IMR-90 (cell line): ENCODE results near the gene PLXNA4. TPM values are rescaled to one million over a fixed set of nuclear protein-coding genes. Genes with fewer than 3 reads are reported as not detected.

Experiments used
- ATAC-seq: fragments of 200-7000 bp; cut with Tn5 transposase; 2 replicates; pipeline ENCODE4 v1.9.1; 2020; ENCODE audit warnings: low read depth, mild to moderate bottlenecking, moderate library complexity
- BruUV-seq: library from RNA; stranded (reverse); fragments of 400-500 nt; replicated peaks from 2 replicates; lab custom pipeline; 2021; lab: Mats Ljungman, UMichigan
- CTCF ChIA-PET: fragments of 300-600 bp; formaldehyde crosslinking; extraction: SDS; loops from one replicate; lab custom pipeline; 2021; ENCODE audit warnings: antibody characterized with exemption; lab: Yijun Ruan, JAX
- POLR2A ChIA-PET: fragments of 300-600 bp; sonication (Branson Sonifier 250); formaldehyde crosslinking; loops from one replicate; lab custom pipeline; 2022; ENCODE audit warnings: antibody characterized with exemption; ENCODE audit not compliant: unreplicated experiment; lab: Charles Lee
- DNase-seq: peaks from one replicate; pipeline ENCODE4 v3.0.0; 2013
- H2AFZ ChIP-seq: replicated peaks from 2 replicates; pipeline ENCODE3; 2013; ENCODE audit warnings: low read length, mild to moderate bottlenecking; ENCODE audit not compliant: poor library complexity
- H2AK5ac ChIP-seq: 2 replicates; pipeline ENCODE4 v1.6.1; 2013; ENCODE audit warnings: low read depth, low read length, inconsistent platforms
- H2AK9ac ChIP-seq: replicated peaks from 2 replicates; pipeline ENCODE3; 2013; ENCODE audit warnings: mild to moderate bottlenecking, low read depth, low read length, moderate library complexity; ENCODE audit not compliant: poor library complexity
- H2BK120ac ChIP-seq: 2 replicates; pipeline ENCODE4 v1.6.1; 2013; ENCODE audit warnings: low read depth, low read length, inconsistent platforms
- H2BK15ac ChIP-seq: 3 replicates; pipeline ENCODE4 v1.6.1; 2013; ENCODE audit warnings: low read depth, low read length, inconsistent platforms
- H2BK20ac ChIP-seq: 2 replicates; pipeline ENCODE4 v1.6.1; 2013; ENCODE audit warnings: low read depth, mild to moderate bottlenecking, inconsistent platforms, low read length, moderate library complexity
- H2BK5ac ChIP-seq: 2 replicates; pipeline ENCODE4 v1.6.1; 2013; ENCODE audit warnings: mild to moderate bottlenecking, low read depth, low read length, inconsistent platforms; ENCODE audit not compliant: poor library complexity, severe bottlenecking
- H3K14ac ChIP-seq: replicated peaks from 2 replicates; pipeline ENCODE4 v1.6.1; 2013; ENCODE audit warnings: low read depth, low read length, inconsistent platforms
- H3K18ac ChIP-seq: 2 replicates; pipeline ENCODE4 v1.6.1; 2013; ENCODE audit warnings: low read depth, low read length, control low read depth
- H3K23ac ChIP-seq: 2 replicates; pipeline ENCODE4 v1.6.1; 2013; ENCODE audit warnings: low read depth, low read length, inconsistent platforms
- H3K27ac ChIP-seq: 2 replicates; pipeline ENCODE4 v1.5.1; 2013; ENCODE audit warnings: mild to moderate bottlenecking, control low read depth, low read length; ENCODE audit not compliant: insufficient read depth
- H3K27me3 ChIP-seq: 2 replicates; pipeline ENCODE4 v1.6.1; 2013; ENCODE audit warnings: low read length; ENCODE audit not compliant: control insufficient read depth, insufficient read depth
- H3K36me3 ChIP-seq: 2 replicates; pipeline ENCODE4 v1.6.1; 2013; ENCODE audit warnings: low read length, mixed read lengths; ENCODE audit not compliant: control insufficient read depth, insufficient read depth
- H3K4ac ChIP-seq: 2 replicates; pipeline ENCODE4 v1.6.1; 2013; ENCODE audit warnings: low read depth, low read length, inconsistent platforms
- H3K4me1 ChIP-seq: 2 replicates; pipeline ENCODE4 v1.6.1; 2013; ENCODE audit warnings: low read length, mixed read lengths; ENCODE audit not compliant: control insufficient read depth, insufficient read depth
- H3K4me2 ChIP-seq: 2 replicates; pipeline ENCODE4 v1.6.1; 2013; ENCODE audit warnings: low read depth, mild to moderate bottlenecking, control low read depth, low read length, moderate library complexity
- H3K4me3 ChIP-seq: 2 replicates; pipeline ENCODE4 v1.5.1; 2013; ENCODE audit warnings: low read depth, mild to moderate bottlenecking, control low read depth, low read length, moderate library complexity; ENCODE audit not compliant: insufficient read depth
- H3K56ac ChIP-seq: 2 replicates; pipeline ENCODE4 v1.6.1; 2013; ENCODE audit warnings: low read length, inconsistent platforms; ENCODE audit not compliant: insufficient read depth; ENCODE audit errors: extremely low read depth
- H3K79me1 ChIP-seq, 2 experiments: 2 replicates each; pipeline ENCODE4 v1.6.1; 2013; ENCODE audit warnings: low read length in 2 of 2, inconsistent platforms in 1 of 2, low read depth in 1 of 2
- H3K9ac ChIP-seq: 2 replicates; pipeline ENCODE4 v1.6.1; 2013; ENCODE audit warnings: low read depth, low read length, control low read depth
- H3K9me1 ChIP-seq: 2 replicates; pipeline ENCODE4 v1.6.1; 2013; ENCODE audit warnings: low read length, inconsistent platforms; ENCODE audit not compliant: insufficient read depth
- H3K9me3 ChIP-seq: 2 replicates; pipeline ENCODE4 v1.6.1; 2013; ENCODE audit warnings: low read length; ENCODE audit not compliant: control insufficient read depth, insufficient read depth
- H4K20me1 ChIP-seq: 2 replicates; pipeline ENCODE4 v1.6.1; 2013; ENCODE audit warnings: low read length, inconsistent platforms; ENCODE audit not compliant: insufficient read depth
- H4K5ac ChIP-seq: 2 replicates; pipeline ENCODE4 v1.6.1; 2013; ENCODE audit warnings: mild to moderate bottlenecking, low read depth, low read length, control low read depth
- H4K8ac ChIP-seq, 2 experiments: 2 replicates each; pipeline ENCODE4 v1.6.1; 2013; ENCODE audit warnings: low read depth in 2 of 2, low read length in 2 of 2, control low read depth in 1 of 2, inconsistent platforms in 1 of 2
- H4K91ac ChIP-seq: 2 replicates; pipeline ENCODE4 v1.6.1; 2013; ENCODE audit warnings: low read depth, low read length, inconsistent platforms; ENCODE audit not compliant: insufficient read depth
- MAZ ChIP-seq: IDR thresholded peaks from 2 replicates; pipeline ENCODE4 v1.6.1; 2012; ENCODE audit warnings: low read depth, mild to moderate bottlenecking, low read length, improper control_type of control experiment, moderate library complexity, borderline replicate concordance
- POLR2A ChIP-seq: IDR thresholded peaks from 2 replicates; pipeline ENCODE4 v1.6.1; 2012; ENCODE audit warnings: mild to moderate bottlenecking, low read depth, low read length
- RCOR1 ChIP-seq: IDR thresholded peaks from 2 replicates; pipeline ENCODE4 v1.6.1; 2012; ENCODE audit warnings: mild to moderate bottlenecking, low read length, improper control_type of control experiment; ENCODE audit not compliant: insufficient replicate concordance
- RFX5 ChIP-seq: IDR thresholded peaks from 2 replicates; pipeline ENCODE4 v1.8.0; 2012; ENCODE audit warnings: low read depth, mild to moderate bottlenecking, low read length, moderate library complexity
- USF2 ChIP-seq: fragments of 150-350 bp; IDR thresholded peaks from 2 replicates; pipeline ENCODE4 v1.6.1; 2017; ENCODE audit warnings: mild to moderate bottlenecking, antibody characterized with exemption, low read length, low read depth
- WGBS, 2 experiments: methylation state at CpG; one replicate each; pipeline versions ENCODE4 v1.1.5 to v1.1.7; 2013; ENCODE audit warnings: missing lambda C conversion rate in 2 of 2; ENCODE audit not compliant: insufficient read length in 1 of 2; ENCODE audit errors: extremely low coverage in 2 of 2; 5-methylcytosine and 5-hydroxymethylcytosine counted together
- dilution Hi-C: fragments of 300-500 bp; cut with HindIII; formaldehyde crosslinking; loops from one replicate; pipeline ENCODE4 v1.14.3; 2018; ENCODE audit warnings: low sequenced_read_pairs; ENCODE audit not compliant: unreplicated experiment
- in situ Hi-C: fragments of 300-500 bp; cut with MboI; formaldehyde crosslinking; loops from 3 replicates; pipeline ENCODE4 v1.14.3; 2019; ENCODE audit warnings: low sequenced_read_pairs, inconsistent platforms, mixed read lengths
- intact Hi-C: fragments of 100-400 bp; cut with micrococcal nuclease; formaldehyde crosslinking; loops from 2 replicates; pipeline ENCODE4 v1.10.0; 2022
- polyA plus RNA-seq, 3 experiments: library from polyadenylated mRNA; depleted of rRNA; stranded (reverse); fragments of >200 nt; gene quantifications; 2 replicates each; pipeline ENCODE4 v1.2.3, GENCODE V29; 2012; ENCODE audit warnings: low replicate concordance in 1 of 3
- total RNA-seq: library from RNA; depleted of rRNA; stranded (reverse); fragments of >200 nt; gene quantifications from 2 replicates; pipeline ENCODE4 v1.2.3, GENCODE V29; 2012

Gene PLXNA4
- total and polyA plus RNA-seq, 2 of the 4 experiments (the other 2 are of a cell fraction) = under 0.01 TPM

GRCh38 chr7:132133501-132133900 is 442.8 kb downstream of the PLXNA4 start:
- Histone ChIP-seq H3K23ac (no peak overlapping the region), H3K4me2 (no peak overlapping the region), H3K79me1 (no peaks in the 10 kb centered on the region), H2AK9ac (no peak overlapping the region), H2AFZ (no peak overlapping the region), H3K9me1 (no peaks in the 10 kb centered on the region), H2BK15ac (no peak overlapping the region), H3K4me1 (no peaks in the 10 kb centered on the region), H2AK5ac (no peak overlapping the region), H3K56ac (no peak overlapping the region), H3K14ac (no peak overlapping the region), H2BK5ac (no peak overlapping the region), H3K27me3 (no peaks in the 10 kb centered on the region; the same call in 1 of the 2 replicates), H3K9ac (no peak overlapping the region), H3K36me3 (no peaks in the 10 kb centered on the region), H3K9me3 (no peaks in the 10 kb centered on the region), H2BK20ac (no peak overlapping the region), H4K8ac (no peak overlapping the region), H4K5ac (no peak overlapping the region), H3K27ac (no peak overlapping the region), H3K4ac (no peak overlapping the region), H3K18ac (no peak overlapping the region), H3K4me3 (no peak overlapping the region), H2BK120ac (no peak overlapping the region), H4K91ac (no peak overlapping the region), H4K20me1 (no peaks in the 10 kb centered on the region)
- no TSS peak for BruUV-seq
- DNase-seq = no peak
- dilution Hi-C loops (no loop called here), in situ Hi-C loops (no loop called here), intact Hi-C loops (no loop called here)
- POLR2A ChIA-PET = no interaction called here
- TF ChIP-seq RCOR1 (no peak), RFX5 (no peak), MAZ (no peak), POLR2A (no peak), USF2 (no peak)
- CTCF ChIA-PET = no interaction called here
- ATAC-seq = no peak
- no CpG with 5 or more reads among the region's 6 CpGs for WGBS, 2 experiments
